Middle frontal gyrus (tissue), 1 donor: ENCODE results near the gene SRGAP3.

Experiments used
- DNase-seq: peaks from one replicate; pipeline ENCODE4 v3.0.0-alpha.2; 2015; ENCODE audit warnings: low spot score; ENCODE audit errors: extremely low spot score

The SRGAP3 gene

GRCh38 chr3:9116336-9116735, 133.1 kb downstream of the SRGAP3 start:
- no peak for DNase-seq

GRCh38 chr3:9115336-9115735, 134.1 kb downstream of the SRGAP3 start:
- no peak for DNase-seq

DNA sequence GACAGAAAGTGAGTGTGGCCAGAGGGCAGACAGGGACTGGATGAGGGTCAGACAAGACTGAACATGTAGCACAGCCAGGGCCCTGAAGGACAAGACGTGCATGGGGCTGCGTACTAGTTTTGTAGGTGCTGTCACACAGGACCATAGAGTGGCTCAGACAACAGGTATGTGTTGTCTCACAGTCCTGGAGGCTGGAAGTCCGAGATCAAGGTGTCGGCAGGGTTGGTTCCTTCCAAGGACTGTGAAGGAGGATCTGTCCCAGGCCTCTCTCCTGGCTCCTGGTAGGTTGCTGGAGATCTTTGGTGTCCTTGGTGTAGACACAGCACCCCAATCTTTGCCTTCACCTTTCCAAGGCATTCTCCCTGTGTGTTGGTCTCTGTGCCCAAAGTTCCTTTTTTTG, 136.4 kb downstream of the SRGAP3 start:
- no peak for DNase-seq

GRCh38 chr3:9111866-9112265, 137.6 kb downstream of the SRGAP3 start:
- DNase-seq = peak; percentile 68

DNA sequence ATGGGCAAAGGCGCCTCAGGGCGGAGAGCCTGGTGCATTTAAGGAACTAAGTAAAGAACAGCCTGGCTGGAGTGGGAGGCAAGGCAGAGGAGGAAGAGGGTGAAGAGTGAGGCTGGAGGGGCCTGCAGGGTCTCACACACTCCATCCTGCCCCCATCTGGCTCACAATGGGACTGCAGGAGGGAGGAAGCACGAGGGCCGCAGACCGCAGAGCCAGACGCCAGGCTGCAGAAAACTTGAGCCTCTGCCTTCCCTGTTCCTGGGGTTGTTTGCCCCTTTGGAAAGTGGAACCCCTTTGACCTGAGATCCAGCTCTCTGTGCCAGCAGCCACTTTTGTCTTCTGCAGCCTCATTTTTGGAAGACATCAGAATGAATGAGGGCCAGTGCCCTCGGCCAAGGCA, 138.0 kb downstream of the SRGAP3 start:
- no peak for DNase-seq

GRCh38 chr3:9110802-9111201, 138.6 kb downstream of the SRGAP3 start:
- DNase-seq = no peak

DNA sequence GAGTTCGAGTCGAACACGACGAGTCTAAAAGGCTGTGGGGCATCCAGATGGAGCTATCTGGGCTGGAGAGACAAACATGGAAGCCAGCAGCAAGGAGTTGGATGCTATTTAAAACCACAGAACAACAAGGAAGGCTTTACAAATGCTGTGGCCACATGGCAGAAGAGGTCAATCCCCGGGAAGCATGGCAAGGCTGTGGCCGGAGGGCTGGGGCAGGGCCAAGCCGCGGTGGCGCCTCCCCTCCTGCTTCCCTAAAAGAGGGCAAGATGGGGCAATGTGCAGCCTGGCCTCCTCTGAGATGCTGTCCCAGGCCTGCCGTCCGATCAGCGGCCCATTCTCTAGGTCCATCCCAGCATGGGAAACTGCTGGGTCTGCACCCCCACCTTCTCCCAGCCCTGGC, 139.1 kb downstream of the SRGAP3 start:
- no peak for DNase-seq

GRCh38 chr3:9109568-9109914, 139.9 kb downstream of the SRGAP3 start:
- no peak for DNase-seq

DNA sequence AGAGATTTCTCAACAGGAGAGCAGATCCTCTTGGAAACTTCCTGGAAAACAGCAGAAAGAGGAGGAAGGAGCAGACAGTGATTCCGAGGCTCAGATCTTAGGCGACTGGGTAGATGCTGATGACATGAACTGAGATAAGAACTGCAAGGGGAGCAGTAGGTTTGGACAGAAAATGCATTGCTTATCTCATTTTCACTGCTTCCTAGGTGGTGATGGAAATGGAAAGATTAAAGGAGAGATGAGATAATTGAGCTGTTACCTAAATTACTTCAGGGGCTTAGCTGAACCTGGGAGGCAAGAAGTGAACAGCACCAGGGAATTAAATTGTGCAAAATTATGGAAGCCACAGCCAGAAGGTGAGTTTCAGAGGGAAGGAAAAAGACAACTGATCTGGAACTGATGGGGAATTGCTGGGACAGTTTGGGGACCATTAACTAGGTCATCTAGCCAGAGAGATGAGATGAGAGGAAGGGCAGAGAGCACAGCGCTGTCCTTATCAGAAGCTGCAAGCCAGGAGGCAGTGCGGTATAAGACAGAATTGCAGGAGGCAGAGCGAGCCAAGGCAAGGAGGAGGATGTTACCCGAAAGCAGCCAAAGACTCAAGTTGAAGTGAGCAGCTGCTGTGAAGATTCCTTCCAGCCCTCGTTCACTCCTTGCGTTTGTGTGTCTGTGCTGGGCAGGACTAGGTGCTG, 140.4 kb downstream of the SRGAP3 start:
- no peak for DNase-seq

DNA sequence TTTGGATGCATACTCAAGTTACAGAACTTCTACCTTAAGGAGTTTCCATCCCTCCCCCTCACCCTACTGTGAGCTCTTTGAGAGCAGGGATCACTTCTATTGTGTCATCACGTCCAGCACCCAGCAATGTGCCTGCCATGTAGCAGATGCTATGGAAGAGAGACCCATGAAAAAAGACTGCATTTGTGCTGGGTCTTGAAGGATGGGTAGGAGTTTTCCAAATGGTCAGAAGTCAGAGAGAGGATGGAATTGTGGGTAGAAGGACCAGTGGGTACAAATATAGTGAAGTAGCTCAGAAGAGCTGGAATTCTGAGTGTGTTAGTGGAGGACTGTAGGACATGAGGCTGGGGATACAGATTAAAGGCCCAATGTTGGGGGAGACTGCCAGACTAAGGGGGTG, 141.7 kb downstream of the SRGAP3 start:
- no peak for DNase-seq

DNA sequence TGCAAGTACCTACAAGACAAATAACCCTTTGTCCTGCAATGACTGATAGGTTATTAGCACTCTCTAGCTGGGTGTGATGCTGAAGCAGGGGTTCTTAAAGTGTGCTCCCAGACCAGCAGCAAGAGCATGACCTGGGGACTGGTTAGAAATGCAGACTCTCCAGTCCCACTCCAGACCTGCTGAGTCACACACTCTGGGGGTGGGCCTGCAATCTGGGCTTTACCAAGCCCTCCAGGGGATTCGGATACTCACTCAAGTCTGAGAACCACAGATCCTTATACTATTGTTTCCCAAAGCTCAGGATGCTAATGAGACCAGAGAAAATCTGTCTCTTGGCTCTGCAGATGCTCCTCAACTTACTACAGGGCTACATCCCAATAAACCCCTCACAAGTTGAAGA, 144.0 kb downstream of the SRGAP3 start:
- DNase-seq = no peak

GRCh38 chr3:9104121-9104520, 145.3 kb downstream of the SRGAP3 start:
- DNase-seq = no peak

DNA sequence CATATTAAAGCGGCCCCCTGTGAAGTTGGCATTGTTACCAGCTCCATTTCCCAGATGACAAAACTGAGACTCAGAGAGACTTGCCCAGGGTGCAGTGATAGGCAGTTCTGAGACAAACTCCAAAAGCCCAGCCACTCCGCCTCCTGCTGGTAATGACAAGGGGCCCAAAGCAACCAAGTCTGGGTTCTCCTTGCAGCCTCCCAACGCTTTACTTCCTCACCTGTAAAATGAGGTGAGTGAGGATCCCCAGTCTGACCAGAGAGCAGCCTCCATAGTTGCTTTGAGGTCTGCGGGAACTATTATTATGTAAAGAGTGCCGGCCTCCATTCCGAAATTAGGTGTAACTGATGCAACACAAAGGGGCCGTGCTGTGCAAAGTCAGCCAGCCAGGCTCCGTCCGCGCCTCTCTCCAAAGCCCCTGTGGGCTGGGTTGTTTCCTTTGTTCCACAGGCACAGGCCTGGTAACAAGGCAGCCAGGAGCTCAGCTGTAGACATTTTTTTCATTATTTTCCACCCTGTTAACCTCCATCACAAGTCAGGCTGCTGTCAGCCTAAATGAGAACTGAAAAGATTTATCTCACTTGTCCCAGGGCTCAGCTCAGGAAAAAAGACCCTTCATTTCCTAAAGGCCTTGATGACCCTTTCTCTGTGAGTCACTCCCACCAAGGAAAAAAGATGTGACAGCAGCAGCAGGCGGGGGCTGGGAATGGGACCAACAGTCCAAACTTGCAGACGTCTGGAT, 147.0 kb downstream of the SRGAP3 start:
- no peak for DNase-seq

GRCh38 chr3:9101286-9101685, 148.2 kb downstream of the SRGAP3 start:
- DNase-seq = no peak

- no peak for DNase-seq
These were observed 148.9 kb downstream of the SRGAP3 start for GRCh38 chr3:9100513-9100894.

- no peak for DNase-seq
These were observed 149.5 kb downstream of the SRGAP3 start for GRCh38 chr3:9099702-9100512.

DNA sequence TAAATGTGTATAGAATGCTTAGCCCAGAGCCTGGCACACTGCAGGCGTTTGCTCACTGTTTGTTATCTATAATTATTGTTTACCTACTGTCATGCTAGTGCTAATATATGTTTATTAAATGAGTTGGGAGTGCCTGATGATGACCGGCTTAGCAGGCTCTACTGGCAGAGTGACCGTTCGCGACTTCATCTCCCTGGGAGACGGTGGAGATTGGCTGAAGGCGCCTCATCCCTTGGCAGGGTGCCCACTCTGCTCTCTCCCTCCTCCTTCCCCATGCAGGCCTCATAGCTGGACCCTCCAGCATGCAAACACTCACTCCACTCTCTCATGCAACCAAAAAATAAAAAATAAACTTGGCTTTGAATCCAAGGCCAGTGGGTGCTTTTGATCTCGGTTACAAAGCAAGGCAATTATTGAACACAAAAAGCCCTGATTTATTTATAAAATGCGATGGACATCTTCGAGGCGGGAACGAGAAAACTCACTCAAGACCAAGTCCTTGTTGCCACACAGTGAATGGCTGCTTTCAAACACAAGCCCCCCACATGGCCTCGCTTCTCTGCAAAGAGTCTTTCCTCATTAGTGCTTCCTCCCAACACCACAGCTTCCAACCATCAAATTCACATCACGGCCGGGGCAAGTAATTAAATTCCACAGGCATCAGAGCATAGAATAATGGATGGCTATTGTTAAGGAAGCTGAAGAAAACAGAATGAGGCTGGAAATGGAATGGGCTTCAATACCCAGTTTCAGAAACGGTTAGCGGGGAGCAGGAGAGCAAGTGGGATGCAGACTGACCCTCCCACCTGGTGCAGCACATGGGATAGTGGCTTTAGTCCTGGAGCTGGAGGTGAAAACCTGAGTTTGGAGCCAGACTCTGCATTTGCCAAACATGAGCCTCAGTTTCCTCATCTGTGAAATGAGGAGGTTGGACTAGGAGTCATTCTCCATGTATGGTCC, 150.4 kb downstream of the SRGAP3 start:
- DNase-seq = no peak

- no peak for DNase-seq
These were observed 152.0 kb downstream of the SRGAP3 start for GRCh38 chr3:9097495-9097894.

GRCh38 chr3:9091486-9092235, 157.8 kb downstream of the SRGAP3 start:
- no peak for DNase-seq
